Chondrocyte (in vitro differentiated cells): ENCODE measurements around the gene DPP3. TPM values are rescaled to one million over a fixed set of nuclear protein-coding genes. Genes with fewer than 3 reads are reported as not detected.

Source experiments
- DNase-seq: peaks from one replicate; pipeline ENCODE4 v3.0.0; 2021; ENCODE audit warnings: mixed read lengths, low spot score
- H3K27ac Mint-ChIP-seq: one replicate; pipeline ENCODE4 v1.8.0; 2021; ENCODE audit warnings: mild to moderate bottlenecking, moderate library complexity, mixed read lengths; ENCODE audit not compliant: unreplicated experiment
- H3K27me3 Mint-ChIP-seq: 2 replicates; pipeline ENCODE4 v1.8.0; 2021; ENCODE audit warnings: low read depth, mixed read lengths
- H3K36me3 Mint-ChIP-seq: 2 replicates; pipeline ENCODE4 v1.8.0; 2021; ENCODE audit warnings: low read depth, mixed read lengths
- H3K4me1 Mint-ChIP-seq: 2 replicates; pipeline ENCODE4 v1.8.0; 2021; ENCODE audit warnings: low read depth, mild to moderate bottlenecking, mixed read lengths
- H3K4me3 Mint-ChIP-seq: one replicate; pipeline ENCODE4 v1.8.0; 2021; ENCODE audit warnings: mild to moderate bottlenecking, moderate library complexity, mixed read lengths; ENCODE audit not compliant: unreplicated experiment
- H3K9me3 Mint-ChIP-seq: 2 replicates; pipeline ENCODE4 v1.8.0; 2021; ENCODE audit warnings: low read depth, mixed read lengths
- total RNA-seq: library from RNA; stranded (reverse); gene quantifications from 3 replicates; pipeline ENCODE4 v1.2.1, GENCODE V29; 2021
- TF ChIP-seq, protein P1 (sequence below): fragments of 200-600 bp; sonication (generic); IDR thresholded peaks from 2 replicates; pipeline ENCODE4 v1.5.0; 2021; ENCODE audit warnings: antibody characterized with exemption, mild to moderate bottlenecking, moderate library complexity

DPP3 gene
- total RNA-seq, 1 donor from 2014 or later = 44.4 TPM

GRCh38 chr11:66473167-66473566, 7.1 kb upstream of the DPP3 start:
- Mint-ChIP-seq H3K27me3 (no peaks in the 10 kb centered on the region), H3K4me1 (peaks cover 2% of the 10 kb centered on the region), H3K36me3 (peaks cover 3% of the 10 kb centered on the region), H3K4me3 (no peak overlapping the region), H3K27ac (no peak overlapping the region), H3K9me3 (no peaks in the 10 kb centered on the region)
- no peak for DNase-seq
- TF ChIP-seq, protein P1, sequence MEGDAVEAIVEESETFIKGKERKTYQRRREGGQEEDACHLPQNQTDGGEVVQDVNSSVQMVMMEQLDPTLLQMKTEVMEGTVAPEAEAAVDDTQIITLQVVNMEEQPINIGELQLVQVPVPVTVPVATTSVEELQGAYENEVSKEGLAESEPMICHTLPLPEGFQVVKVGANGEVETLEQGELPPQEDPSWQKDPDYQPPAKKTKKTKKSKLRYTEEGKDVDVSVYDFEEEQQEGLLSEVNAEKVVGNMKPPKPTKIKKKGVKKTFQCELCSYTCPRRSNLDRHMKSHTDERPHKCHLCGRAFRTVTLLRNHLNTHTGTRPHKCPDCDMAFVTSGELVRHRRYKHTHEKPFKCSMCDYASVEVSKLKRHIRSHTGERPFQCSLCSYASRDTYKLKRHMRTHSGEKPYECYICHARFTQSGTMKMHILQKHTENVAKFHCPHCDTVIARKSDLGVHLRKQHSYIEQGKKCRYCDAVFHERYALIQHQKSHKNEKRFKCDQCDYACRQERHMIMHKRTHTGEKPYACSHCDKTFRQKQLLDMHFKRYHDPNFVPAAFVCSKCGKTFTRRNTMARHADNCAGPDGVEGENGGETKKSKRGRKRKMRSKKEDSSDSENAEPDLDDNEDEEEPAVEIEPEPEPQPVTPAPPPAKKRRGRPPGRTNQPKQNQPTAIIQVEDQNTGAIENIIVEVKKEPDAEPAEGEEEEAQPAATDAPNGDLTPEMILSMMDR = no peak

DNA sequence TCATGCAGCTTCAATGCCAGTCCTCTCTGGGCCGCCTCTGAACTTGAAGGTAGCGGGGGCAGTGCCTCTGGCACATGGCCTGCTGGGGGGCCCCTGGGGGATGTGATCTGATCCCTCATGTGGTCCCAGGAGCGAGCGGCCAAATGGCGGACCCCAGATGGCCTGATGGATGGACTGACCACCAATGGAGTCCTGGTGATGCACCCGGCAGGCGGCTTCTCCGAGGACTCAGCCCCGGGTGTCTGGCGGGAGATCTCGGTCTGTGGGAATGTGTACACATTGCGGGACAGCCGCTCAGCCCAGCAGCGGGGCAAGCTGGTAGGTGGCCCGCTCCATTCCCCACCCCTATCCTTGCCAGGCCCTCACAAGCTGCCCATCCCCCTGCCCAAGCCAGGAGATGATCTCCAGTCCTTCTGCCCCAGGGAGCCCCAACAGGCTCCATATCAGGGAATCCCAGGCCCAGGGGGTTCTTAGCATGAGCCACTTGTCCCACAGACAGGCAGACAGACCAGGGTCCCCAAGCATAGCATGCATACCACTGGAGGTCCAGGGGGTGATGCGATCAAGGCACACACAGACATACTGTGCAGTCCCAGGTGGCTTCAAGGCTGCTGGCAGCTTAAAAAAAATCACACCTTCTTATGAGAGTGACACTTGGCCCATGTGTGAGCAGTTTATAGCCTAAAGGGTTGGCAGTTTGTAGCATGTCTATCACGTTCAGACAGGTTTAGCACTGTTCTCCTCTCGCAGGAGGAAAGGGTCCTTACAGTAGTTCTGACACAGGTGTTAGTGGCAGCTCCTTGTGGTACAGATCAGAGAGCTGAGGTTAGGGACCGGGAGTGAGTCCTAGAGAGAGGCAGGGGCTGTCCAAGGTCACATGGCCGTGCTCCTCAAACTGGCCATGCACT, 6.4 kb upstream of the DPP3 start:
- no peak overlapping the region for H3K4me3 Mint-ChIP-seq
- H3K9me3 Mint-ChIP-seq = no peaks in the 10 kb centered on the region
- no peaks in the 10 kb centered on the region for H3K27me3 Mint-ChIP-seq
- H3K27ac Mint-ChIP-seq = no peak overlapping the region
- peaks cover 3% of the 10 kb centered on the region for H3K36me3 Mint-ChIP-seq
- no peak for DNase-seq
- peaks cover 9% of the 10 kb centered on the region for H3K4me1 Mint-ChIP-seq
- TF ChIP-seq, protein P1 = no peak

- Mint-ChIP-seq H3K9me3 (no peaks in the 10 kb centered on the region), H3K4me3 (no peak overlapping the region), H3K27ac (no peak overlapping the region), H3K27me3 (no peaks in the 10 kb centered on the region), H3K36me3 (peaks cover 1% of the 10 kb centered on the region), H3K4me1 (peaks cover 14% of the 10 kb centered on the region)
- no peak for DNase-seq
- TF ChIP-seq, protein P1 = no peak
Observed at GRCh38 chr11:66475349-66476172, 4.7 kb upstream of the DPP3 start.

- no peaks in the 10 kb centered on the region for H3K9me3 Mint-ChIP-seq
- no peaks in the 10 kb centered on the region for H3K36me3 Mint-ChIP-seq
- H3K27me3 Mint-ChIP-seq = no peaks in the 10 kb centered on the region
- peaks cover 18% of the 10 kb centered on the region for H3K4me1 Mint-ChIP-seq
- no peak overlapping the region for H3K27ac Mint-ChIP-seq
- TF ChIP-seq, protein P1 = no peak
- DNase-seq = no peak
- no peak overlapping the region for H3K4me3 Mint-ChIP-seq
Observed at GRCh38 chr11:66476173-66476840, 3.9 kb upstream of the DPP3 start.

DNA sequence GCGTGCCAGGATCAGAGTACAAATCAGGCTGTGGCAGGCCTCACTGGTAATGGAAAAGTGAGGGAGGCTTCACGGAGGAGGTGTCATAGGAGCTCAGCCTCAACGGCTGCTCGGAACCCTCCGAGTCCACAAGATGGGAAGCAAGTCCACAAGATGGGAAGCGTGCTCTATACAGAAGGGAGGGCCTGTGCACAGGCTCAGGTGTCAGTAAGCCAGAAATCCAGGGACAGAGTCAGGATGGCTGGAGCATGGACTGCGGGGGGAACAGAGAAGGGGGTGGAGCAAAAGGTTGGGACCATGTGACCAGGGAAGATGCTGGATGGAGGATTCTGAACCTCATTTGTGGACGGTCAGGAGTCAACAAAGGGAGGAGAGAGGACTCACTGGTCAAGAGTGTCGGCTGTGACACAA, 3.4 kb upstream of the DPP3 start:
- no peaks in the 10 kb centered on the region for H3K27me3 Mint-ChIP-seq
- H3K4me3 Mint-ChIP-seq = no peak overlapping the region
- no peaks in the 10 kb centered on the region for H3K36me3 Mint-ChIP-seq
- no peaks in the 10 kb centered on the region for H3K9me3 Mint-ChIP-seq
- TF ChIP-seq, protein P1 = no peak
- peaks cover 18% of the 10 kb centered on the region for H3K4me1 Mint-ChIP-seq
- no peak overlapping the region for H3K27ac Mint-ChIP-seq
- DNase-seq = no peak
